ENCODE data around the gene TCEANC2.

Gene TCEANC2

DNA sequence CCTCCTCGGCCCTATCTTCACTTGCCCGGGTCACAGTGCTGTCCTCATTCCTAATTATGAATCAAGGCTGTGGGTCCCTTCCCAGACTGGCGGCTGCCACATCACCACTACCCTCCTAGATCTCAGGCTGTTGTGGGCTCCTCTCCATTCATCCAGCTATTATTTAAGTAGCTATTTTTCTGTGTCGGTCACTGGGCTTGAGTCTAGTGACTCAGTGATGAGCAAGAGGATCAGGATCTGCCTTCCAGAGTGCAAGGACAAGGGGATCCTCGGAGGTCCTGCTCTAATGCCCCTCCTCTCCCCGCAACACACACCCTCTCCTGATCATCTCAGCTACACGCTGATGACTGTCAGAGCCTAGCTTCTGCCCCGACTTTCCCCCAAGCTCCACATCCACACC is 65.3 kb downstream of the TCEANC2 start:
- no peak for DNase-seq (ENCODE audit: low spot score)
- in situ Hi-C loops (cut with MboI; ENCODE audit: low pct_unique_long_range_greater_than_20kb, low sequenced_read_pairs, unreplicated experiment), result loop anchor here (25.0 kb wide), 1 partner anchor 369 kb away; no protein-coding TSS in a partner anchor
- TF ChIP-seq, protein P1, sequence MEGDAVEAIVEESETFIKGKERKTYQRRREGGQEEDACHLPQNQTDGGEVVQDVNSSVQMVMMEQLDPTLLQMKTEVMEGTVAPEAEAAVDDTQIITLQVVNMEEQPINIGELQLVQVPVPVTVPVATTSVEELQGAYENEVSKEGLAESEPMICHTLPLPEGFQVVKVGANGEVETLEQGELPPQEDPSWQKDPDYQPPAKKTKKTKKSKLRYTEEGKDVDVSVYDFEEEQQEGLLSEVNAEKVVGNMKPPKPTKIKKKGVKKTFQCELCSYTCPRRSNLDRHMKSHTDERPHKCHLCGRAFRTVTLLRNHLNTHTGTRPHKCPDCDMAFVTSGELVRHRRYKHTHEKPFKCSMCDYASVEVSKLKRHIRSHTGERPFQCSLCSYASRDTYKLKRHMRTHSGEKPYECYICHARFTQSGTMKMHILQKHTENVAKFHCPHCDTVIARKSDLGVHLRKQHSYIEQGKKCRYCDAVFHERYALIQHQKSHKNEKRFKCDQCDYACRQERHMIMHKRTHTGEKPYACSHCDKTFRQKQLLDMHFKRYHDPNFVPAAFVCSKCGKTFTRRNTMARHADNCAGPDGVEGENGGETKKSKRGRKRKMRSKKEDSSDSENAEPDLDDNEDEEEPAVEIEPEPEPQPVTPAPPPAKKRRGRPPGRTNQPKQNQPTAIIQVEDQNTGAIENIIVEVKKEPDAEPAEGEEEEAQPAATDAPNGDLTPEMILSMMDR (IDR thresholded peaks at IDR 0.05; ENCODE audit: extremely low read depth, insufficient read depth, missing control alignments), result no peak

GRCh38 chr1:54120018-54120697 is 66.8 kb downstream of the TCEANC2 start:
- in situ Hi-C loops (cut with MboI; ENCODE audit: low pct_unique_long_range_greater_than_20kb, low sequenced_read_pairs, unreplicated experiment), result loop anchor here (25.0 kb wide), 1 partner anchor 367 kb away; no protein-coding TSS in a partner anchor
- TF ChIP-seq, protein P1 (IDR thresholded peaks at IDR 0.05; ENCODE audit: extremely low read depth, insufficient read depth, missing control alignments), result no peak
- no peak for DNase-seq (ENCODE audit: low spot score)

DNA sequence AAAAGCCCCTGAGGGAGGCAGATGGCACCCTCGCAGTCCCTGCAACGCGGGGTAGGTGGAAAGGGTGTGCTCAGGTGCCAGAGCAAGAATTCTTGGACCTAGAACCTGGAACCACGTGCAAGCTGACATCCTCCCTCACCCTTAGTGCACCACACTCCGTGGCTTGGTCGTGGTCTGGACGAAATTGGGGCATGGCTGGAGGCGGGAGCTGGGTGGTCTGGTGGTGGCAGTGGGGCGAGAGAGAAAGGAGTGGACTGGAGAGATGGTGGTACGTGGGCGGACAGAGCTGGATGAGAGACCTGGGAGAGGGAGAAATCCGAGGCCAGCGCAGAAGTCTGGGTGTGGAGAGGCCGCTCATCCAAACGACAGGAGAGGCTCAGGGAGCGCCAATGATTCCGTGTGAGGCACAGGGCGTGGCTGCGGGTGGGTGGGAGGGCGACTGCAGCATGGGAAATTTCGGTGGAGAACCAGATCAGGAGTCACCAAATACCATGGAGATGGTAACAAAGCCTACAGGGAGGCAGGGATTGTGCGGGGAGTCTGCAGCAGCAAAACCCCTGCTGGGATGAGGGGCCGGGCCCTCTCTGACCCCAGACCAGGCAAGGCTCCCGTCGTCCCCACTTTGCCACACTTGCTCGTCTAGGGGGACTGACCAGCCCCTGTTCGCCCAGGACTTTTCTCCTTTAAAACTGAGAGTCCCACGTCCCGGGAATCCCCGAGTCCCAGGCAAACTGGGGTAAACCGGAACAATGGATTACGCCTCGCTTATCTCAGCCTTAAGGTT is 67.5 kb downstream of the TCEANC2 start:
- TF ChIP-seq, protein P1 (IDR thresholded peaks at IDR 0.05; ENCODE audit: extremely low read depth, insufficient read depth, missing control alignments), result no peak
- DNase-seq (ENCODE audit: low spot score), result no peak
- in situ Hi-C loops (cut with MboI; ENCODE audit: low pct_unique_long_range_greater_than_20kb, low sequenced_read_pairs, unreplicated experiment), result loop anchor here (25.0 kb wide), 1 partner anchor 366 kb away; no protein-coding TSS in a partner anchor

GRCh38 chr1:54121482-54122134 is 68.2 kb downstream of the TCEANC2 start:
- peak; percentile 80 for DNase-seq (ENCODE audit: low spot score)
- in situ Hi-C loops (cut with MboI; ENCODE audit: low pct_unique_long_range_greater_than_20kb, low sequenced_read_pairs, unreplicated experiment), result loop anchor here (25.0 kb wide), 1 partner anchor 366 kb away; no protein-coding TSS in a partner anchor
- TF ChIP-seq, protein P1 (IDR thresholded peaks at IDR 0.05; ENCODE audit: extremely low read depth, insufficient read depth, missing control alignments), result peak; percentile 78

DNA sequence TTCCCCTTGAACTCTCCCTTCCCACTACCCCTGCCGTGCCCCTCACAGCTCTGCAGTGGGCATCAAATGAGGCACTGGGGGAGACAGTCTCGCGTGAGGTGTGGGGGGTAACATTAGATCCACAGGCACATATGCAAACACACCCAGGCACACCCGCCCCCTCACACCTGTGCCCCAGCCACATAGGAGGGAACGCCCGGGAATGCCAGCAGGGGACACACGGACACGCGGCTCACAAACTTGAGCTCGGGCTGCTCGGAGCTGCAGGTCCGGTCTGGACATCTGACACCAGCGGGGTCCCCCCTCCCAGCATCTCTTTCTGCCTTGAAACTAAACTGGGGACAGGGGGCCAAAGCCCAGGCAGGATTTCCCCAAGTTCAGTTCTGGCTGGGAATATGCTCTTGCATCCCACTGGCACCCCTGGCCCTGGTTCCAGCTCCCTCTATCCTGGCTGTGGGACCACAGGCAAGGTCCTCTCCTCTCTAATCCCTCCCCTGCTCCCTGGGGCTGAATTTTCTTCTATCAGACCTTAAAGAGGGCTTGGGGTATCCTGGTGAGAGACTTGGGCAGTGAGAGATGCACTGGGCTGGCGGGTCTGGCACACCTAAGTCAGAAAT is 68.8 kb downstream of the TCEANC2 start:
- TF ChIP-seq, protein P1 (IDR thresholded peaks at IDR 0.05; ENCODE audit: extremely low read depth, insufficient read depth, missing control alignments), result no peak
- DNase-seq (ENCODE audit: low spot score), result no peak
- in situ Hi-C loops (cut with MboI; ENCODE audit: low pct_unique_long_range_greater_than_20kb, low sequenced_read_pairs, unreplicated experiment), result loop anchor here (25.0 kb wide), 1 partner anchor 365 kb away; no protein-coding TSS in a partner anchor

GRCh38 chr1:54122992-54123391 is 69.6 kb downstream of the TCEANC2 start:
- in situ Hi-C loops (cut with MboI; ENCODE audit: low pct_unique_long_range_greater_than_20kb, low sequenced_read_pairs, unreplicated experiment), result loop anchor here (25.0 kb wide), 1 partner anchor 364 kb away; no protein-coding TSS in a partner anchor
- no peak for DNase-seq (ENCODE audit: low spot score)
- TF ChIP-seq, protein P1 (IDR thresholded peaks at IDR 0.05; ENCODE audit: extremely low read depth, insufficient read depth, missing control alignments), result no peak
